ENCODE data around the gene CBX5. TPM values are rescaled to one million over a fixed set of nuclear protein-coding genes. Genes with fewer than 3 reads are reported as not detected.

Gene CBX5
- total and polyA plus RNA-seq, 8 donors, result 4.9 to 66.8 (median 13.1) TPM

DNA sequence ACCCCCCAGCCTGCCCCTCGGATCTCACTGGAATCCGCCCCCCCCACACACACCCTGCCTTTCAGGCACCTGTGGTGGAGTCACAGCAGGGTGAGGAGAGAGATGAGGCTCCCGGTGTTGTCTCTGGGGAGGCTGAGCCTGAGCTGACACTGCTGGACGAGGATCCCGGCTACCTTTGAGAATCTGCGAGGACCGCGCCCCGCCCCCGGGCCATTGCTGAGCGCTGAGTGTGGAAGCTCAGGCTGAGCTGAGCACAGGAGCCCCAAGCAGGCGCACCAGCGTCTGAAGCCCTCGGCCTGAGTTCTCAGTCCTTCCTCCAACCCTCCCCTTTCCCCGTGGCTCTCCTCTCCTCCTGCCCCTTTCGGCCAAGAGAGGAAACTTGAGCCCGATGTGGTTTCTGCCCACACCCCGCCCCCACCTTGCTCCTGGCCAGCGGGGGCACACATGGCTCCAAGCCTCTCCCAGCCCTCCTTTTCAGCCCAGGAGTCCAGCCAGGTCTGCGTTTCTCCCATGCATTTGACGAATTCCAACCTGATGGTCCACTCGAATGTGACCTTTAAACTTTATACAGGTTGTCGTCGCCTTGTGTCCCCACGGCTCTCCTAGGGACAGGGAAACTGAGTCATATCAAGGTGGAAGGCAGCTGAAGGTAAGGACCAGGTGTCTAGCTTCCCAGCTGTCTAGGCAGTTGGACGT, 21.0 kb upstream of the CBX5 start, which contains the start of gene NFE2:
NFE2 (minus strand) TSS at position 284 of the 696 bp plus-strand sequence. CDS start 5,767 bp downstream, outside the sequence.
- intact Hi-C loops (cut with DNase I; ENCODE audit: low total_unique reads), result no loop called here
- H3K4me3 ChIP-seq, result peak within 1 kb of the TSS; percentile 22 to 42 (median 30)

DNA sequence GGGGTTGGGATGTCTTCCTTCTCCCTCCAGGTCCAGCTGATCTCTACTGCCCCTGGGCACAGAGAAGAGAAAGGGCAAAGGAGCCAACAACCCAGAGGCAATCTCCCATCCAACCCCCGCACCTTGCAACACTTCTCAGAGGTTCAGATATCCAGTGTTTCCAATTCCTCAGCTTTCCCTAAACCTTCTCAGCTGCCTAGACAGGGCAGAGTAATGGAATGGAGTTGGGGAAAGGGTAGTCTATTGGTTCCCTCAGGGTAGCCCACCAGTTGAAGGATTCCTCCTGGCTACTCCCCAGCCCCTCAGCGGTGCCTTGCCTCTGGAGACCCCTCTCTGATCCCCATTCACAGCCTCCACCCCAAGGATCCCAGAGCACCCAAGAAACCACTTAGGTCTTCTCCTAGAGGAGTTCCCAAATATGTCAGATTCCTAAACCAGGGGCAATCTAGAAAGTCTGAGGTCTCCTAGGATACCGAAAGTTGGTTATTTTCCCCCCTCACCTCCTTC, 20.4 kb upstream of the CBX5 start:
- peaks cover 13 to 36% (median 21%) of the 10 kb centered on the region in 4 donors for H3K4me1 ChIP-seq
- H3K27ac ChIP-seq, result peak overlapping the region in 3 of 5 donors; percentile 17 to 57 (median 56)
- TF ChIP-seq CTCF (IDR thresholded peaks at IDR 0.05) (no peak), POLR2AphosphoS5 (IDR thresholded peaks at IDR 0.05) (no peak), EP300 (IDR thresholded peaks at IDR 0.05) (no peak), POLR2A (IDR thresholded peaks at IDR 0.05) (no peak)
- intact Hi-C loops (cut with DNase I; ENCODE audit: low total_unique reads), result no loop called here
- WGBS, 5 donors, result 27 to 52% (median 39%) methylated on average over 3 of the region's 3 CpGs
- H3K36me3 ChIP-seq, result no peaks in the 10 kb centered on the region
- no peaks in the 10 kb centered on the region for H3K9me3 ChIP-seq
- peaks cover 0 to 55% (median 7%) of the 10 kb centered on the region in 3 donors for H3K27me3 ChIP-seq
- no peak for DNase-seq
- H3K4me3 ChIP-seq, result peak overlapping the region; percentile 22 to 42 (median 30)

More for the DNA sequence above, 21.0 kb upstream of the CBX5 start, which contains the start of gene NFE2:
- peak within 1 kb of the TSS in 3 of 5 donors; percentile 17 to 57 (median 56) for H3K27ac ChIP-seq
- DNase-seq, result peak; percentile 66 to 78
- peaks cover 0 to 55% (median 7%) of the 10 kb centered on the region in 3 donors for H3K27me3 ChIP-seq
- peaks cover 13 to 36% (median 21%) of the 10 kb centered on the region in 4 donors for H3K4me1 ChIP-seq
- 3 to 4% (median 4%) methylated on average over 22 to 26 of the region's 26 CpGs for WGBS, 5 donors
- TF ChIP-seq EP300 (IDR thresholded peaks at IDR 0.05) (no peak), POLR2AphosphoS5 (IDR thresholded peaks at IDR 0.05) (no peak), POLR2A (IDR thresholded peaks at IDR 0.05) (no peak), CTCF (IDR thresholded peaks at IDR 0.05) (no peak)
- no peaks in the 10 kb centered on the region for H3K9me3 ChIP-seq
- H3K36me3 ChIP-seq, result no peaks in the 10 kb centered on the region

- H3K36me3 ChIP-seq, result no peaks in the 10 kb centered on the region
- peaks cover 0 to 55% (median 7%) of the 10 kb centered on the region in 3 donors for H3K27me3 ChIP-seq
- no peak for DNase-seq
- 66 to 80% (median 73%) methylated on average over 8 of the region's 8 CpGs for WGBS, 5 donors
- peak overlapping the region in 2 of 4 donors; percentile 31 to 42 for H3K4me3 ChIP-seq
- no peaks in the 10 kb centered on the region for H3K9me3 ChIP-seq
- H3K27ac ChIP-seq, result peak overlapping the region in 2 of 5 donors; percentile 56 to 57
- intact Hi-C loops (cut with DNase I; ENCODE audit: low total_unique reads), result loop anchor here (10.0 kb wide), 1 partner anchor 65 kb away; the partner anchor contains the start of gene GPR84
- H3K4me1 ChIP-seq, result peaks cover 13 to 34% (median 21%) of the 10 kb centered on the region in 4 donors
- no peak for TF ChIP-seq POLR2A (IDR thresholded peaks at IDR 0.05)
- no peak for TF ChIP-seq POLR2AphosphoS5 (IDR thresholded peaks at IDR 0.05)
- no peak for TF ChIP-seq EP300 (IDR thresholded peaks at IDR 0.05)
- TF ChIP-seq CTCF (IDR thresholded peaks at IDR 0.05), result no peak
Measured at GRCh38 chr12:54299515-54300224, 19.7 kb upstream of the CBX5 start.

- DNase-seq, result no peak
- Histone ChIP-seq H3K27ac (peak overlapping the region in 1 of 5 donors; percentile 5), H3K36me3 (no peaks in the 10 kb centered on the region), H3K4me3 (peak overlapping the region in 1 of 4 donors; percentile 31), H3K9me3 (no peaks in the 10 kb centered on the region), H3K27me3 (peaks cover 0 to 48% (median 7%) of the 10 kb centered on the region in 3 donors), H3K4me1 (peaks cover 9 to 32% (median 13%) of the 10 kb centered on the region in 4 donors)
- WGBS, 5 donors, result 82 to 94% (median 86%) methylated on average over 5 of the region's 5 CpGs
- intact Hi-C loops (cut with DNase I; ENCODE audit: low total_unique reads), result loop anchor here (10.0 kb wide), 1 partner anchor 66 kb away; the partner anchor contains the start of gene GPR84
- TF ChIP-seq EP300 (IDR thresholded peaks at IDR 0.05) (no peak), CTCF (IDR thresholded peaks at IDR 0.05) (no peak), POLR2AphosphoS5 (IDR thresholded peaks at IDR 0.05) (no peak), POLR2A (IDR thresholded peaks at IDR 0.05) (no peak)
Measured at GRCh38 chr12:54298904-54299303, 19.0 kb upstream of the CBX5 start.

Data from stomach (tissue), 9 donors.